ENCODE data around the gene KRT26.
"Not testable (repeated sequence)": the region's sequence is repeated elsewhere in the genome, so short reads cannot be mapped to it uniquely, and the experiment has no call there.

Gene KRT26

GRCh38 chr17:40794466-40794865 is 22.5 kb upstream of the KRT26 start:
- DNase-seq = no peak

- no peak for DNase-seq
These were observed 21.8 kb upstream of the KRT26 start for GRCh38 chr17:40793832-40794231.

- no peak for DNase-seq
These were observed 19.9 kb upstream of the KRT26 start for GRCh38 chr17:40791787-40792436.

GRCh38 chr17:40791111-40791510 is 19.1 kb upstream of the KRT26 start:
- no peak for DNase-seq

- no peak for DNase-seq
These were observed 10.4 kb upstream of the KRT26 start, which contains the start of gene KRT27 for GRCh38 chr17:40782450-40782849. KRT27 (minus strand) TSS chr17:40782550; CDS start chr17:40782493, 57 bp downstream.

GRCh38 chr17:40779181-40779909 is 7.3 kb upstream of the KRT26 start:
- DNase-seq = no peak

- no peak for DNase-seq
These were observed 6.5 kb upstream of the KRT26 start for GRCh38 chr17:40778461-40778860.

- DNase-seq = no peak
These were observed 6.0 kb upstream of the KRT26 start for GRCh38 chr17:40777971-40778370.

GRCh38 chr17:40777459-40777858 is 5.5 kb upstream of the KRT26 start:
- DNase-seq = no peak

- DNase-seq = no peak
These were observed 3.9 kb upstream of the KRT26 start for GRCh38 chr17:40775945-40776344.

GRCh38 chr17:40765657-40766056 is 6.3 kb downstream of the KRT26 start:
- no peak for DNase-seq

- no peak for DNase-seq
These were observed 8.2 kb downstream of the KRT26 start for GRCh38 chr17:40763752-40764151.

- DNase-seq = no peak
These were observed 11.6 kb downstream of the KRT26 start for GRCh38 chr17:40760105-40761016.

- no peak for DNase-seq
These were observed 16.8 kb downstream of the KRT26 start, which contains the start of gene KRT25 for GRCh38 chr17:40755231-40755630. KRT25 (minus strand) TSS chr17:40755331; CDS start chr17:40755271, 60 bp downstream.

- no peak for DNase-seq
These were observed 18.2 kb downstream of the KRT26 start for GRCh38 chr17:40753804-40754203.

- no peak for DNase-seq
These were observed 20.9 kb downstream of the KRT26 start for GRCh38 chr17:40751065-40751464.

GRCh38 chr17:40750391-40750790 is 21.6 kb downstream of the KRT26 start:
- DNase-seq = no peak

- not testable (repeated sequence) for DNase-seq
These were observed 23.3 kb downstream of the KRT26 start for GRCh38 chr17:40748666-40749065.

GRCh38 chr17:40738553-40738952 is 33.4 kb downstream of the KRT26 start:
- no peak for DNase-seq

- no peak for DNase-seq
These were observed 37.0 kb downstream of the KRT26 start for GRCh38 chr17:40735016-40735415.

GRCh38 chr17:40734018-40734417 is 38.0 kb downstream of the KRT26 start:
- DNase-seq = no peak

- no peak for DNase-seq
These were observed 41.0 kb downstream of the KRT26 start for GRCh38 chr17:40730970-40731369.
